HG03139 (cell line): ENCODE measurements around the gene PEF1.
A peak's percentile ranks its signal among the peaks of the same experiment; 100 is the strongest.
"Not testable (repeated sequence)": the region's sequence is repeated elsewhere in the genome, so short reads cannot be mapped to it uniquely, and the experiment has no call there.

Experiments
- ATAC-seq: cut with Tn5 transposase; IDR thresholded peaks from one replicate; pipeline ENCODE4 v1.9.1; 2021; ENCODE audit not compliant: unreplicated experiment

Gene PEF1

GRCh38 chr1:31615414-31615813 is 29.3 kb downstream of the PEF1 start:
- ATAC-seq = no peak

- ATAC-seq = no peak
These were observed 30.2 kb downstream of the PEF1 start for GRCh38 chr1:31614414-31615005.

- ATAC-seq = no peak
These were observed 35.1 kb downstream of the PEF1 start for GRCh38 chr1:31609514-31610118.

GRCh38 chr1:31607360-31607759 is 37.3 kb downstream of the PEF1 start:
- ATAC-seq = no peak

- peak; percentile 88 for ATAC-seq
These were observed 38.7 kb downstream of the PEF1 start for GRCh38 chr1:31605908-31606427.

- ATAC-seq = no peak
These were observed 42.6 kb downstream of the PEF1 start for GRCh38 chr1:31602081-31602480.

- ATAC-seq = no peak
These were observed 44.0 kb downstream of the PEF1 start for GRCh38 chr1:31600641-31601040.

- no peak for ATAC-seq
These were observed 45.7 kb downstream of the PEF1 start for GRCh38 chr1:31598980-31599379.

- no peak for ATAC-seq
These were observed 48.0 kb downstream of the PEF1 start for GRCh38 chr1:31596737-31597097.

GRCh38 chr1:31595836-31596736 is 48.6 kb downstream of the PEF1 start:
- ATAC-seq = no peak

- ATAC-seq = peak; percentile 68
These were observed 50.7 kb downstream of the PEF1 start for GRCh38 chr1:31593770-31594632.

GRCh38 chr1:31593136-31593665 is 51.5 kb downstream of the PEF1 start:
- no peak for ATAC-seq

GRCh38 chr1:31592132-31592531 is 52.5 kb downstream of the PEF1 start:
- no peak for ATAC-seq

GRCh38 chr1:31591425-31592093 is 53.1 kb downstream of the PEF1 start:
- ATAC-seq = no peak

GRCh38 chr1:31588751-31589515 is 55.7 kb downstream of the PEF1 start:
- ATAC-seq = no peak

GRCh38 chr1:31587720-31588423 is 56.8 kb downstream of the PEF1 start:
- ATAC-seq = no peak

- ATAC-seq = not testable (repeated sequence)
These were observed 57.4 kb downstream of the PEF1 start for GRCh38 chr1:31587328-31587699.

- ATAC-seq = no peak
These were observed 58.0 kb downstream of the PEF1 start for GRCh38 chr1:31586376-31587327.
